Keratinocyte (primary cell): Measurements from ENCODE around the gene CACNA2D4. TPM values are rescaled to one million over a fixed set of nuclear protein-coding genes. Genes with fewer than 3 reads are reported as not detected.

ENCODE experiments used
- DNase-seq: peaks from one replicate; pipeline ENCODE4 v3.0.0-alpha.2; 2011; ENCODE audit warnings: low read depth, missing footprints, low spot score
- FAIRE-seq: peaks from 2 replicates; lab custom pipeline; 2011; peaks lifted over from hg19 to GRCh38; lab: Jason Lieb, UNC
- H2AFZ ChIP-seq: 2 replicates; pipeline ENCODE4 v1.6.0; 2012; ENCODE audit warnings: low read length, control low read depth, inconsistent platforms; ENCODE audit not compliant: control insufficient read depth
- H3K27ac ChIP-seq: 2 replicates; pipeline ENCODE4 v1.5.1; 2011; ENCODE audit warnings: low read length; ENCODE audit not compliant: control insufficient read depth, insufficient read depth
- H3K27me3 ChIP-seq: 3 replicates; pipeline ENCODE4 v1.6.0; 2011; ENCODE audit warnings: low read length; ENCODE audit not compliant: control insufficient read depth, insufficient read depth; ENCODE audit errors: extremely low read depth
- H3K36me3 ChIP-seq, 2 experiments: 2 replicates in 1 of 2; 3 replicates in 1 of 2; pipeline ENCODE4 v1.5.1; 2011; ENCODE audit warnings: low read length in 2 of 2, mild to moderate bottlenecking in 1 of 2; ENCODE audit not compliant: control insufficient read depth in 2 of 2, insufficient read depth in 2 of 2; ENCODE audit errors: extremely low read depth in 1 of 2
- H3K4me1 ChIP-seq: 3 replicates; pipeline ENCODE4 v1.5.1; 2011; ENCODE audit warnings: low read length; ENCODE audit not compliant: control insufficient read depth, insufficient read depth; ENCODE audit errors: extremely low read depth
- H3K4me2 ChIP-seq: 3 replicates; pipeline ENCODE4 v1.6.0; 2011; ENCODE audit warnings: low read depth, low read length; ENCODE audit not compliant: control insufficient read depth, insufficient read depth; ENCODE audit errors: extremely low read depth
- H3K4me3 ChIP-seq, 3 experiments: fragments of 200-600 bp in 1 of 3; sonication (generic) in 1 of 3; 2 replicates in 2 of 3; 3 replicates in 1 of 3; pipeline ENCODE4 v1.5.1; 2011 to 2016; ENCODE audit warnings: low read length in 3 of 3, mild to moderate bottlenecking in 3 of 3, control low read depth in 2 of 3, inconsistent platforms in 1 of 3, low read depth in 1 of 3, mixed read lengths in 1 of 3, mixed run types in 1 of 3, moderate library complexity in 1 of 3; ENCODE audit not compliant: control insufficient read depth in 2 of 3, insufficient read depth in 2 of 3; ENCODE audit errors: extremely low read depth in 1 of 3
- H3K79me2 ChIP-seq: 2 replicates; pipeline ENCODE4 v1.6.0; 2012; ENCODE audit warnings: low read length; ENCODE audit not compliant: control insufficient read depth, insufficient read depth
- H3K9ac ChIP-seq: 3 replicates; pipeline ENCODE4 v1.6.0; 2011; ENCODE audit warnings: low read length; ENCODE audit not compliant: control insufficient read depth, insufficient read depth; ENCODE audit errors: extremely low read depth
- H3K9me1 ChIP-seq: 3 replicates; pipeline ENCODE4 v1.6.0; 2011; ENCODE audit warnings: low read length; ENCODE audit not compliant: control insufficient read depth, insufficient read depth; ENCODE audit errors: extremely low read depth
- H3K9me3 ChIP-seq: 2 replicates; pipeline ENCODE4 v1.5.1; 2012; ENCODE audit warnings: low read depth, low read length; ENCODE audit not compliant: control insufficient read depth
- H4K20me1 ChIP-seq: 3 replicates; pipeline ENCODE4 v1.6.0; 2011; ENCODE audit warnings: low read length; ENCODE audit not compliant: control insufficient read depth, insufficient read depth; ENCODE audit errors: extremely low read depth
- EZH2 ChIP-seq: IDR thresholded peaks from one replicate; pipeline ENCODE4 v1.6.1; 2012; ENCODE audit warnings: inconsistent platforms, mild to moderate bottlenecking, low read length, moderate library complexity
- dilution Hi-C: fragments of 300-500 bp; cut with MboI; formaldehyde crosslinking; loops from one replicate; pipeline ENCODE4 v1.7.0; 2020; ENCODE audit warnings: low sequenced_read_pairs; ENCODE audit not compliant: extremely low pct_ligation_motif_present
- polyA plus RNA-seq, 5 experiments: library from polyadenylated mRNA; depleted of rRNA in 3 of 5; stranded (reverse) in 3 of 5; stranded (forward) in 1 of 5; unstranded in 1 of 5; fragments of >200 nt; gene quantifications; 1 replicate in 1 of 5; 2 replicates in 3 of 5; 3 replicates in 1 of 5; pipeline versions ENCODE4 v1.2.1 to v1.2.3, GENCODE V29; 2011 to 2012; ENCODE audit warnings: missing spikeins in 2 of 5, low read depth in 1 of 5, low replicate concordance in 1 of 5
- TF ChIP-seq, protein P1 (sequence below), 3 experiments: IDR thresholded peaks in 1 of 3; conservative IDR thresholded peaks in 1 of 3; optimal IDR thresholded peaks in 1 of 3; 2 replicates in 2 of 3; 3 replicates in 1 of 3; pipeline versions ENCODE3 to v1.5.1; 2011; ENCODE audit warnings: low read length in 3 of 3, mild to moderate bottlenecking in 3 of 3, moderate library complexity in 2 of 3, control low read depth in 1 of 3, inconsistent platforms in 1 of 3; ENCODE audit not compliant: insufficient read depth in 2 of 3; ENCODE audit errors: extremely low read depth in 1 of 3

The CACNA2D4 gene
- polyA plus RNA-seq, 1 donor (not counting 4 experiments of a cell fraction or from before 2014, with no cell fraction given), result 0.09 TPM

DNA sequence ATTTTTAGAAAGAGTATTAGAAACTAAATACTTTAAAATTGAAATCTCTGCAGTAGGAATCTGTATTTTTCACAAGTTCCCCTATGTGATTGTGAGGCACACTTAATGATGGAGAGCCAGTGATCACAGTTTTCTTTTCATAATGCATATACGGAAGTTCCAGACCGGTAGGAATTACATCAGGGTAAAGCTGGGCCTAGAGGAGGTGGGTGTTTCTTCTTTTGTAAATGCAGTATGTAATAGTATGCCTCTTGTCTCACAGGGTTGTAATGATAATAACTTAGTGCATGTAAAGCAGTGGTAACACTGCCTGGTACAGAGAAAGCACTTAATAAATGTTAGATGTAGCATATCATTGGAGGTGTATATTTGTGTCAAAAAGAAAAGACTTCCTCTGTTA, 155.3 kb downstream of the CACNA2D4 start:
- no peak for FAIRE-seq
- TF ChIP-seq, protein P1, sequence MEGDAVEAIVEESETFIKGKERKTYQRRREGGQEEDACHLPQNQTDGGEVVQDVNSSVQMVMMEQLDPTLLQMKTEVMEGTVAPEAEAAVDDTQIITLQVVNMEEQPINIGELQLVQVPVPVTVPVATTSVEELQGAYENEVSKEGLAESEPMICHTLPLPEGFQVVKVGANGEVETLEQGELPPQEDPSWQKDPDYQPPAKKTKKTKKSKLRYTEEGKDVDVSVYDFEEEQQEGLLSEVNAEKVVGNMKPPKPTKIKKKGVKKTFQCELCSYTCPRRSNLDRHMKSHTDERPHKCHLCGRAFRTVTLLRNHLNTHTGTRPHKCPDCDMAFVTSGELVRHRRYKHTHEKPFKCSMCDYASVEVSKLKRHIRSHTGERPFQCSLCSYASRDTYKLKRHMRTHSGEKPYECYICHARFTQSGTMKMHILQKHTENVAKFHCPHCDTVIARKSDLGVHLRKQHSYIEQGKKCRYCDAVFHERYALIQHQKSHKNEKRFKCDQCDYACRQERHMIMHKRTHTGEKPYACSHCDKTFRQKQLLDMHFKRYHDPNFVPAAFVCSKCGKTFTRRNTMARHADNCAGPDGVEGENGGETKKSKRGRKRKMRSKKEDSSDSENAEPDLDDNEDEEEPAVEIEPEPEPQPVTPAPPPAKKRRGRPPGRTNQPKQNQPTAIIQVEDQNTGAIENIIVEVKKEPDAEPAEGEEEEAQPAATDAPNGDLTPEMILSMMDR (optimal IDR thresholded peaks at IDR 0.05 in 1 of 3, IDR thresholded peaks at IDR 0.05 in 1 of 3, conservative IDR thresholded peaks at IDR 0.05 in 1 of 3; ENCODE audit: extremely low read depth in 1 of 3, insufficient read depth in 2 of 3, low read length in 3 of 3), result no peak
- TF ChIP-seq EZH2, result no peak

DNA sequence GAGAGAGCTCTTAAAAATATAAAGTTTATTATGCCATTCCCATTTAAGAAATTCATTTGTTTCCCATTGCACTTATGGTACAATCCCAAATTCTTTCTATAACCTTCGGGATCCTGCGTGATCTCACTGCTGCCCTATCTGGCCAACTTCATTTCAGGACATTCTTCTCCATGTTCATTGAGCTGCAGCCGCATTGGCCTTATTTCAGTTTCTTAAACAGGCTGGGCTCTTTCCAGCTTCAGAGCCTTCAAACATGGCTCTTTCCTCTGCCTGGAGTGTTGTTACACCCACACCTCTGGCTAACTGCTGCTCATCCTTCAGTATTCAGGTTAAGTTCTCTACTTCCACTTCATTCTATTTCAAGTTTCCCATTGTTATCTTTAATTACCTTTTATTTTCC, 156.6 kb downstream of the CACNA2D4 start:
- Histone ChIP-seq H3K4me2 (no peak overlapping the region), H3K79me2 (peaks cover 15% of the 10 kb centered on the region), H3K9me1 (no peaks in the 10 kb centered on the region), H2AFZ (no peak overlapping the region), H3K9ac (no peak overlapping the region), H3K36me3 (peaks cover 0 to 2% of the 10 kb centered on the region in 2 experiments), H3K9me3 (no peaks in the 10 kb centered on the region), H3K4me3 (no peak overlapping the region), H3K27ac (no peak overlapping the region), H4K20me1 (no peaks in the 10 kb centered on the region), H3K27me3 (no peaks in the 10 kb centered on the region), H3K4me1 (peaks cover 6% of the 10 kb centered on the region)
- dilution Hi-C loops, result no loop called here
- FAIRE-seq, result no peak
- DNase-seq, result no peak
- TF ChIP-seq, protein P1 (optimal IDR thresholded peaks at IDR 0.05 in 1 of 3, IDR thresholded peaks at IDR 0.05 in 1 of 3, conservative IDR thresholded peaks at IDR 0.05 in 1 of 3; ENCODE audit: extremely low read depth in 1 of 3, insufficient read depth in 2 of 3, low read length in 3 of 3), result no peak
- no peak for TF ChIP-seq EZH2

More for the DNA sequence above, 155.3 kb downstream of the CACNA2D4 start:
- no peak overlapping the region for H2AFZ ChIP-seq
- no peak overlapping the region for H3K4me2 ChIP-seq
- H3K27ac ChIP-seq, result no peak overlapping the region
- H3K4me1 ChIP-seq, result peaks cover 6% of the 10 kb centered on the region
- no peak for DNase-seq
- H3K36me3 ChIP-seq, result no peaks in the 10 kb centered on the region
- H3K4me3 ChIP-seq, result no peak overlapping the region
- H3K9ac ChIP-seq, result no peak overlapping the region
- H3K79me2 ChIP-seq, result peaks cover 15% of the 10 kb centered on the region
- no peaks in the 10 kb centered on the region for H3K9me1 ChIP-seq
- no peaks in the 10 kb centered on the region for H3K9me3 ChIP-seq
- H3K27me3 ChIP-seq, result no peaks in the 10 kb centered on the region
- dilution Hi-C loops, result no loop called here
- H4K20me1 ChIP-seq, result no peaks in the 10 kb centered on the region
